T-cell (primary cell): ENCODE measurements around the gene RAN. TPM values are rescaled to one million over a fixed set of nuclear protein-coding genes. Genes with fewer than 3 reads are reported as not detected.
"Not testable (repeated sequence)": the region's sequence is repeated elsewhere in the genome, so short reads cannot be mapped to it uniquely, and the experiment has no call there.

Source experiments
- ATAC-seq, 4 experiments: fragments of 200-7000 bp in 3 of 4; fragments of 150-1000 bp in 1 of 4; cut with Tn5 transposase; replicated peaks in 1 of 4; 1 replicate in 3 of 4; 2 replicates in 1 of 4; pipeline ENCODE4 v1.10.0; 2021; ENCODE audit warnings: moderate library complexity in 3 of 4, mild to moderate bottlenecking in 2 of 4, moderate number of reproducible peaks in 1 of 4
- CTCF ChIA-PET, 2 donors: fragments of 300-600 bp; sonication (Branson Sonifier 250); formaldehyde crosslinking; loops; one replicate each; lab custom pipeline; 2022; ENCODE audit warnings: antibody characterized with exemption in 2 of 2; lab: Charles Lee
- POLR2A ChIA-PET, 2 donors: fragments of 300-600 bp; sonication (Branson Sonifier 250); formaldehyde crosslinking; loops; one replicate each; lab custom pipeline; 2022; ENCODE audit warnings: antibody characterized with exemption in 2 of 2; lab: Charles Lee
- DNase-seq, 35 experiments: peaks; one replicate each; pipeline versions ENCODE4 v3.0.0 to v3.0.0-alpha.2; 2013 to 2023
- H3K27ac ChIP-seq: one replicate; pipeline ENCODE4 v1.5.1; 2013; ENCODE audit warnings: low read length
- H3K27me3 ChIP-seq, 2 experiments: replicated peaks in 1 of 2; 1 replicate in 1 of 2; 2 replicates in 1 of 2; pipeline versions ENCODE4 v1.6.1 to v1.7.0; 2013; ENCODE audit warnings: low read length in 1 of 2, mixed read lengths in 1 of 2; ENCODE audit not compliant: control insufficient read depth in 2 of 2, insufficient read depth in 2 of 2; ENCODE audit errors: extremely low read depth in 1 of 2
- H3K36me3 ChIP-seq, 2 donors: 1 replicate in 1 of 2; 2 replicates in 1 of 2; pipeline versions ENCODE4 v1.6.1 to v1.7.0; 2013; ENCODE audit warnings: low read length in 1 of 2; ENCODE audit not compliant: control insufficient read depth in 2 of 2, insufficient read depth in 1 of 2; ENCODE audit errors: extremely low read depth in 1 of 2
- H3K4me1 ChIP-seq, 2 experiments: 1 replicate in 1 of 2; 2 replicates in 1 of 2; pipeline versions ENCODE4 v1.6.1 to v1.7.0; 2013; ENCODE audit warnings: low read length in 2 of 2, mixed read lengths in 1 of 2; ENCODE audit not compliant: insufficient read depth in 2 of 2, control insufficient read depth in 1 of 2; ENCODE audit errors: extremely low read depth in 1 of 2
- H3K4me3 ChIP-seq, 2 donors: 1 replicate in 1 of 2; 2 replicates in 1 of 2; pipeline versions ENCODE4 v1.5.1 to v1.7.0; 2013; ENCODE audit warnings: mild to moderate bottlenecking in 2 of 2, low read length in 1 of 2, moderate library complexity in 1 of 2; ENCODE audit not compliant: control insufficient read depth in 1 of 2; ENCODE audit errors: extremely low read depth in 1 of 2
- H3K9me3 ChIP-seq: 2 replicates; pipeline ENCODE4 v1.7.0; 2013
- H3K27ac Mint-ChIP-seq, 2 donors: one replicate each; pipeline ENCODE4 v1.8.0; 2020 to 2021; ENCODE audit warnings: mild to moderate bottlenecking in 2 of 2, mixed read lengths in 2 of 2
- H3K27me3 Mint-ChIP-seq, 2 donors: one replicate each; pipeline ENCODE4 v1.8.0; 2021 to 2022; ENCODE audit warnings: mixed read lengths in 2 of 2
- H3K36me3 Mint-ChIP-seq: one replicate; pipeline ENCODE4 v1.8.0; 2021; ENCODE audit warnings: mixed read lengths
- H3K4me1 Mint-ChIP-seq, 3 donors: one replicate each; pipeline ENCODE4 v1.8.0; 2020 to 2022; ENCODE audit warnings: mixed read lengths in 3 of 3, mild to moderate bottlenecking in 1 of 3
- H3K4me3 Mint-ChIP-seq, 3 donors: one replicate each; pipeline ENCODE4 v1.8.0; 2020 to 2022; ENCODE audit warnings: mild to moderate bottlenecking in 3 of 3, mixed read lengths in 3 of 3, moderate library complexity in 3 of 3
- H3K9me3 Mint-ChIP-seq, 3 donors: one replicate each; pipeline ENCODE4 v1.8.0; 2020 to 2022; ENCODE audit warnings: mixed read lengths in 3 of 3
- WGBS: methylation state at CpG from one replicate; pipeline ENCODE4 v1.1.5; 2013; ENCODE audit warnings: missing lambda C conversion rate; ENCODE audit not compliant: insufficient coverage; 5-methylcytosine and 5-hydroxymethylcytosine counted together
- total RNA-seq, 35 experiments: library from RNA in 6 of 35; stranded (reverse) in 6 of 35; fragments of 120-200 nt in 1 of 35; gene quantifications; one replicate each; pipeline versions ENCODE4 v1.2.1 to v1.2.4 and lab custom pipeline; 2013 to 2026

The RAN gene
- total RNA-seq, 5 donors from 2014 or later (not counting 1 experiment from before 2014, with no cell fraction given), result 304 to 367 (median 308) TPM

- H3K27ac ChIP-seq, result no peak overlapping the region
- peaks cover 6 to 14% (median 8%) of the 10 kb centered on the region in 3 donors for H3K9me3 Mint-ChIP-seq
- WGBS, result 100% methylated on average over 1 of the region's 4 CpGs
- H3K27ac Mint-ChIP-seq, result no peak overlapping the region
- H3K4me1 ChIP-seq, result no peaks in the 10 kb centered on the region
- no peak for ATAC-seq
- H3K36me3 Mint-ChIP-seq, result peaks cover 3% of the 10 kb centered on the region
- ChIA-PET POLR2A (no interaction called here), CTCF (interaction anchor here in 1 of 2 donors (0.6 kb wide), 1 partner anchor 41 kb away, joined by 3 read pairs; no protein-coding TSS in a partner anchor)
- peaks cover 0 to 11% of the 10 kb centered on the region in 2 donors for H3K27me3 Mint-ChIP-seq
- DNase-seq, result no peak
- no peak overlapping the region for H3K4me3 Mint-ChIP-seq
- H3K4me3 ChIP-seq, result no peak overlapping the region
- peaks cover 0 to 3% (median 2%) of the 10 kb centered on the region in 3 donors for H3K4me1 Mint-ChIP-seq
- peaks cover 0 to 8% of the 10 kb centered on the region in 2 experiments for H3K27me3 ChIP-seq
- no peaks in the 10 kb centered on the region for H3K36me3 ChIP-seq
- no peaks in the 10 kb centered on the region for H3K9me3 ChIP-seq
Measured at GRCh38 chr12:130858084-130858483, 13.8 kb upstream of the RAN start.

DNA sequence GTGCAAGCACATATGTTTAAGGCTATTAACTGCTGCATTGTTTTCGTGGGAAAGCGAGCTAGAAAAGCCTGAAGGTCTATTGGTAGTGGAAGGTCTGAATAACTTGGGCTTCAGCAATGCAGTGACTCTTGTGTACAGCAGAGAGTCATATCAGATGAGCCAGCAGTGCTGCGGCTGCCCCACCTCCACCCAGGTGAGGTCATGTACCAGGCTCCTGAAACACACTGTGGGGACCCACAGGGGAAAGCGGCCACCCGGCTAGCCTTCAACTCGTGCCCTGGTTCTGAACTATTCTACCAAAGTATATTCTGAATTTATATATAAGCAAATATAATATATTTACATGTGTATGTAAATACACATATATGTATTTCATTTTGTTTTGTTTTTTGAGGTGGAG lies 12.7 kb upstream of the RAN start:
- Mint-ChIP-seq H3K27ac (no peak overlapping the region), H3K4me3 (no peak overlapping the region), H3K27me3 (peaks cover 0 to 9% of the 10 kb centered on the region in 2 donors), H3K4me1 (peaks cover 0 to 3% (median 2%) of the 10 kb centered on the region in 3 donors), H3K36me3 (peaks cover 3% of the 10 kb centered on the region), H3K9me3 (peaks cover 6 to 14% (median 8%) of the 10 kb centered on the region in 3 donors)
- peaks cover 0 to 8% of the 10 kb centered on the region in 2 experiments for H3K27me3 ChIP-seq
- POLR2A ChIA-PET, result no interaction called here
- CTCF ChIA-PET, result interaction anchor here in 1 of 2 donors (0.6 kb wide), 1 partner anchor 32 kb away, joined by 4 read pairs; no protein-coding TSS in a partner anchor
- H3K36me3 ChIP-seq, result no peaks in the 10 kb centered on the region
- WGBS, result no CpG with 5 or more reads among the region's 6 CpGs
- H3K27ac ChIP-seq, result no peak overlapping the region
- no peaks in the 10 kb centered on the region for H3K9me3 ChIP-seq
- no peak for DNase-seq
- H3K4me3 ChIP-seq, result no peak overlapping the region
- H3K4me1 ChIP-seq, result no peaks in the 10 kb centered on the region
- no peak for ATAC-seq

DNA sequence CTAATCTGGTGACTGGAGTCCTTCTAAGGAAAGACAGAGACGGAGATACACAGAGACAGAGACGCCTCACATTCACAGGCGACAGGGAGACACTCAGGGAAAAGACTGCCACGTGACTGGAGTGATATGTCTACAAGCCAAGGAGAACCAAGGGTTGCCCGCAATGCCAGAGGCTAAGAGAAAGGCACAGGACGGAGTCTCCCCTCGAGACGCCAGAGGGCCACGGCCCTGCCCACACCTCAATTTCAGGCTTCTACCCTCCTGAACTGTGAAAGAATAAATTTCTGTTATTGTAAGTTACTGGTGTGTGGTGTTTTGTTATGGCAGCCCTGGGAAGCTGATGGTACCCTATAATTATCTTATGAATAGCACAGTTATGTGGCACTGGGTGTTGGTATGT lies 11.6 kb upstream of the RAN start:
- H3K27ac ChIP-seq, result no peak overlapping the region
- H3K27me3 ChIP-seq, result peaks cover 0 to 7% of the 10 kb centered on the region in 2 experiments
- H3K27me3 Mint-ChIP-seq, result peaks cover 0 to 7% of the 10 kb centered on the region in 2 donors
- peaks cover 3% of the 10 kb centered on the region for H3K36me3 Mint-ChIP-seq
- H3K36me3 ChIP-seq, result no peaks in the 10 kb centered on the region
- H3K9me3 ChIP-seq, result no peaks in the 10 kb centered on the region
- H3K27ac Mint-ChIP-seq, result no peak overlapping the region
- peaks cover 0 to 3% (median 2%) of the 10 kb centered on the region in 3 donors for H3K4me1 Mint-ChIP-seq
- ChIA-PET POLR2A (no interaction called here), CTCF (no interaction called here)
- H3K9me3 Mint-ChIP-seq, result peaks cover 6 to 14% (median 8%) of the 10 kb centered on the region in 3 donors
- no peak overlapping the region for H3K4me3 Mint-ChIP-seq
- DNase-seq (no peak), ATAC-seq (no peak)
- no peak overlapping the region for H3K4me3 ChIP-seq
- H3K4me1 ChIP-seq, result no peaks in the 10 kb centered on the region
- 90% methylated on average over 7 of the region's 9 CpGs for WGBS

- no peak for ATAC-seq
- Mint-ChIP-seq H3K9me3 (peaks cover under 1 to 9% (median 5%) of the 10 kb centered on the region in 3 donors), H3K36me3 (peaks cover 3% of the 10 kb centered on the region), H3K27me3 (peaks cover 0 to 2% of the 10 kb centered on the region in 2 donors), H3K27ac (no peak overlapping the region), H3K4me1 (peaks cover 5 to 11% (median 10%) of the 10 kb centered on the region in 3 donors), H3K4me3 (no peak overlapping the region)
- Histone ChIP-seq H3K36me3 (no peaks in the 10 kb centered on the region), H3K4me1 (peaks cover 0 to under 1% of the 10 kb centered on the region in 2 experiments), H3K4me3 (no peak overlapping the region), H3K27me3 (peaks cover 0 to 6% of the 10 kb centered on the region in 2 experiments), H3K27ac (no peak overlapping the region), H3K9me3 (no peaks in the 10 kb centered on the region)
- POLR2A ChIA-PET, result no interaction called here
- CTCF ChIA-PET, result interaction anchor here in 1 of 2 donors (0.6 to 0.7 kb wide), 2 partner anchors 139 to 1036 kb away, joined by 7 to 9 read pairs; no protein-coding TSS in a partner anchor
- WGBS, result 64% methylated on average over 2 of the region's 4 CpGs
- DNase-seq, result no peak
Measured at GRCh38 chr12:130862161-130862560, 9.7 kb upstream of the RAN start.

- H3K4me3 Mint-ChIP-seq, H3K4me1 ChIP-seq, H3K36me3 Mint-ChIP-seq, H3K4me3 ChIP-seq, POLR2A ChIA-PET, ATAC-seq, H3K36me3 ChIP-seq, DNase-seq, H3K9me3 Mint-ChIP-seq, H3K9me3 ChIP-seq, H3K27me3 ChIP-seq, CTCF ChIA-PET, H3K27me3 Mint-ChIP-seq, H3K27ac ChIP-seq, H3K27ac Mint-ChIP-seq: not testable (repeated sequence)
- H3K4me1 Mint-ChIP-seq, result peaks cover 10 to 16% (median 15%) of the 10 kb centered on the region in 3 donors
- 100% methylated on average over 3 of the region's 8 CpGs for whole genome bisulfite sequencing
Measured at GRCh38 chr12:130862771-130863170, 9.1 kb upstream of the RAN start.

GRCh38 chr12:130863298-130863697 lies 8.6 kb upstream of the RAN start:
- no peaks in the 10 kb centered on the region for H3K27me3 Mint-ChIP-seq
- DNase-seq (no peak), ATAC-seq (no peak)
- Histone ChIP-seq H3K36me3 (no peaks in the 10 kb centered on the region), H3K27me3 (peaks cover 0 to 6% of the 10 kb centered on the region in 2 experiments), H3K27ac (no peak overlapping the region), H3K4me3 (no peak overlapping the region), H3K9me3 (no peaks in the 10 kb centered on the region), H3K4me1 (peaks cover under 1 to 12% of the 10 kb centered on the region in 2 experiments)
- H3K9me3 Mint-ChIP-seq, result peaks cover 0 to 5% (median 4%) of the 10 kb centered on the region in 3 donors
- ChIA-PET POLR2A (interaction anchor here in 1 of 2 donors (0.6 kb wide), 1 partner anchor 46 kb away, joined by 3 read pairs; no protein-coding TSS in a partner anchor), CTCF (no interaction called here)
- H3K4me3 Mint-ChIP-seq, result no peak overlapping the region
- 88% methylated on average over 1 of the region's 5 CpGs for WGBS
- peaks cover 16 to 21% (median 20%) of the 10 kb centered on the region in 3 donors for H3K4me1 Mint-ChIP-seq
- peaks cover 3% of the 10 kb centered on the region for H3K36me3 Mint-ChIP-seq
- no peak overlapping the region for H3K27ac Mint-ChIP-seq
